ENCODE measurements around the gene SPATA2.

SPATA2 gene

DNA sequence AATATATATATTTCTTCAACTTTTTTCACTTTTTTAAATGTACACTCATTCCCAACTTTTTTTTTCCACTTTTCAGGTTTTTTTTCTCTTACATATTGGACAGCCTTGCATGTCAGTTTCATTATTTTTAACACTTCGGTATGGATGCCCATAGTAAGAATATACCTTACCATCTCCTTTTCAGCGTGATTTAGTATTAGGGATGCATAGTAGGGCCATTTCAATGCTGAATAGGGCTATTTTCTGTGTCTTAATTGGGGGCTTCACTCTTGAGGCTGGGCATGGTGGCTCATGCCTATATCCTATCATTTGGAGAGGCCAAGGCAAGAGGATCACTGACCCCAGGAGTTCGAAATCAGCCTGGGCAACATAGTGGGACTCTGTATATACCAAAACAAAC lies 27.6 kb upstream of the SPATA2 start:
- H3K36me3 ChIP-seq, result peaks cover 60% of the 10 kb centered on the region

DNA sequence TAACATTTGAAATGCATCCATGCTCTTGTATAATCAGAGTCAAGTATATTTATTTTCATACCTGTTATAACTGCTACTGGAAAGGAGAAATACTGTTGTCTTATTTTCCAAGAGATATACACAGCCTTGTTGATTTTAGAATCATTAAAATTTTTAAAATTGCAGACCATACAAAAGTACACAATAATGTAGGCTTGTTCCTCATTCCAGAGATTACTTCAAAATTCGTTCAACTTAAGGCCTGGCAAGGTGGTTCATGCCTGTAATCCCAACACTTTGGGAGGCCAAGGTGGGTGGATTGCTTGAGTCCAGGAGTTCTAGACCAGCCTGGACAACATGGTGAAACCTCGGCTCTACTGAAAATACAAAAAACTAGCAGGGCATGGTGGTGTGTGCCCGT lies 27.0 kb upstream of the SPATA2 start:
- H3K36me3 ChIP-seq, result peaks cover 56% of the 10 kb centered on the region
- no peak overlapping the region for H3K4me3 ChIP-seq (ENCODE audit: low read depth in 1 of 2, low read length in 1 of 2)
- no peak for TF ChIP-seq CTCF (IDR thresholded peaks at IDR 0.05)
- H3K4me1 ChIP-seq (ENCODE audit: control insufficient read depth in 1 of 2, insufficient read depth in 1 of 2, low read depth in 1 of 2, low read length in 1 of 2), result peaks cover 16 to 18% of the 10 kb centered on the region in 2 experiments
- H3K27me3 ChIP-seq, result no peaks in the 10 kb centered on the region
- no peak overlapping the region for H3K27ac ChIP-seq
- H3K9me3 ChIP-seq, result no peaks in the 10 kb centered on the region

More for the DNA sequence above, 27.6 kb upstream of the SPATA2 start:
- Histone ChIP-seq H3K4me1 (ENCODE audit: control insufficient read depth in 1 of 2, insufficient read depth in 1 of 2, low read depth in 1 of 2, low read length in 1 of 2) (peaks cover 9 to 12% of the 10 kb centered on the region in 2 experiments), H3K9me3 (no peaks in the 10 kb centered on the region), H3K27ac (no peak overlapping the region), H3K27me3 (no peaks in the 10 kb centered on the region), H3K4me3 (ENCODE audit: low read depth in 1 of 2, low read length in 1 of 2) (no peak overlapping the region)
- TF ChIP-seq CTCF (IDR thresholded peaks at IDR 0.05), result no peak

DNA sequence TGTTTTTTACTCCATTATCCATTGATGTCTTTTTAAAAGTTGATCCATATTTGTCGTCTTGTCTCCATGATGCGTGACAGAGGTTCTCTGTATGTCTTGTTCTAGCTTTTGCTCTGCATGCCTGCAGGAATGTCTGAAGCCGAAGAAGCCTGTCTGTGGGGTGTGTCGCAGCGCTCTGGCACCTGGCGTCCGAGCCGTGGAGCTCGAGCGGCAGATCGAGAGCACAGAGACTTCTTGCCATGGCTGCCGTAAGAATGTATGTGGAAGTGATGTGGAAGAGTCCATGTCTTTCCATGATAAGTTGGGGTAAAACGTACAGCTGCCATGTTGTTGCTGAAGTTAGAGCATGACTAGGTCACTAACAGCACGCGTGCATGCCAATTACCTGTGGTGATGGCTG lies 26.1 kb upstream of the SPATA2 start:
- no peaks in the 10 kb centered on the region for H3K9me3 ChIP-seq
- H3K4me1 ChIP-seq (ENCODE audit: control insufficient read depth in 1 of 2, insufficient read depth in 1 of 2, low read depth in 1 of 2, low read length in 1 of 2), result peaks cover 24 to 27% of the 10 kb centered on the region in 2 experiments
- no peak overlapping the region for H3K4me3 ChIP-seq (ENCODE audit: low read depth in 1 of 2, low read length in 1 of 2)
- no peak for TF ChIP-seq CTCF (IDR thresholded peaks at IDR 0.05)
- H3K27ac ChIP-seq, result no peak overlapping the region
- no peaks in the 10 kb centered on the region for H3K27me3 ChIP-seq
- peaks cover 47% of the 10 kb centered on the region for H3K36me3 ChIP-seq

DNA sequence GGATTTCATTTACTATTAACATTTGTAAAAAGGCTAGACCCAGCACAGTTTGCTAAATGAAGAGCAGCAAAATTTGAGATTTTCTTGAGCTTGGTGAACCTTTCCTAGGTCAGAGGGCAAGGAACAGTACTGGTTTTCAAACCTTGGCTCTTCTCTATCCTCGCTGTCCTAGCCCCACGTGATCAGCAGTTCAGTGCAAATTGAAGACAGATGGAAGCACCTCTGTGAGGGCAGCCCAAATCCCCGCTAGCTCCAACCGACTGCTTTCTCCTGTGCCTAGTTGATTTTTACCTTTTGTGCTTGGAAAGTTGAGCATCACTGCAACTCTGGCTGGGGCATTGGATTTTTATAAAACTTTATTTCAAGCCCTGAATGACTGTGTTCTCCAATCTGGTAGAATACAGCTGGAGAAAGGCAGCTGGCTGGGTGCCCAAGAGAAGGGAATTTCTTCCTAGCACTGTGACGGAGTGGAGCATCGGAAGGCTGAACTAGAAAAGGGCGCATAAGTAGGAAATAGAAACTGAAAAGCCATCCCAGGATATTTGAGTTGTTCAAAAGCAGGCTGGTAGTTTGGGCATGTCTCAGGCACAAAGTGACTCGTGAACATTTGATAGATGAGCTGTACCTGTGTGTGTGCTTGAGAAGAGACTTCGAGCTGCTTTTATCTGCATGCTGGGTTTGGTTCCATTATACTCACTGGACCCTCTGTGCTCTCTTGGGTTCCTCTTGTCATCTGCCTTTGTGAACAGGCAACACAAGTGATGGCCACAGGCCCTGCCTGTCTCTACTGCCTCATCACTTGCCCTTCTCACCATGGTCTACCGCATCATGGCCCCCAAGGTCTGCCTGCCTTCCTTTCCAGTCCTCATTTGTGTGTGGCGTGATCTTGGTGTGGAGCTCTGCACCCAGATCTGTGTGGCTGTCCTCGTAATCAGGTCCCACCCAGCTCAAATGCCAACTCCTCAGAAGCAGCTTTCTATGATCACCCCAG lies 23.1 kb upstream of the SPATA2 start:
- peak overlapping the region; percentile 93 for H3K27ac ChIP-seq
- peaks cover 41% of the 10 kb centered on the region in 2 experiments for H3K4me1 ChIP-seq (ENCODE audit: control insufficient read depth in 1 of 2, insufficient read depth in 1 of 2, low read depth in 1 of 2, low read length in 1 of 2)
- no peak for TF ChIP-seq CTCF (IDR thresholded peaks at IDR 0.05)
- no peaks in the 10 kb centered on the region for H3K27me3 ChIP-seq
- H3K4me3 ChIP-seq (ENCODE audit: low read depth in 1 of 2, low read length in 1 of 2), result peak overlapping the region in 1 of 2 experiments; percentile 85
- H3K9me3 ChIP-seq, result no peaks in the 10 kb centered on the region
- peaks cover 28% of the 10 kb centered on the region for H3K36me3 ChIP-seq

DNA sequence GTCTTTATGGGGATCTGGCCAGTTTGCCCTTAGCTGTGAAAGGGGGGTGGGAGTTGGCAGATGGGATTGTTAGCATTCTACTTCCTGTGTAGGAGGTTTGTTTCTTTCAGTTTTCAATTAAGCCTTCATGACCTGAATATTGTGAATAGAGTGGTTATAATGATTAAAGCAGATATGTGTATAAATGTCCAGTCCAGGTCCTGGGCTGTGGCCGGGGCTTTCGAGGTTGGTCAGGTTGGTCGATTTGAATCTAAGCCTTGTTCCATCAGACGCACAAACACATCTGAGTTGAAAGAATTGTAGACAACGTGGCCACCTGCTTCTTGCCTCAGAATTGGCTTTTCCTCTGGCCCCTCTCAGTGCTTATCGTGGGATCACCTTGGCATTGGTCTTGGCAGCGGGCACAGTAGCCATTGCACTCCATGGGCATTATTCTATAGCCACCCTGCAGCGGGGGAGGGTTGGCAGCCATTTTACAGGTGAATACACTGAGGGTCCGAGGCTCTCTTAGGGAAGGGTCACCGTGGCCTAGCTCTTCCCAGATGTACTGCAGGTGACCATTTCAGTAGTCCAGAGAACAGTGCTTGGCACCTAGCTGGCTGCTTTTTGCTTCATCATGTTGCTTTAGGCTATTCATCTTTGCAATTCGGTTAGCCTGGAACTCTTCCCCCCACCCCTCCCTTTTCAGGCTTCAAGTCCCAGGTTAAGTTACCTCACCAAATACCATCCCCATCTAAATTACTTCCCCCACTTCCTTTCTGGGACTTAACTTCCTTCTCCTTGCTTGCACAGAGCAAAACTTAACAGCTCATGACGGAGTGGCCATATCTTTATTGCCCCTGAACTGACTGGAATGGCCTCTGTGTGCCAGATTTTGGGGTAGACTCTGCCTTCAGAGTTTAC lies 21.9 kb upstream of the SPATA2 start:
- Histone ChIP-seq H3K9me3 (no peaks in the 10 kb centered on the region), H3K4me3 (ENCODE audit: low read depth in 1 of 2, low read length in 1 of 2) (peak overlapping the region; percentile 85 to 91), H3K27ac (peak overlapping the region; percentile 93), H3K27me3 (no peaks in the 10 kb centered on the region), H3K36me3 (peaks cover 18% of the 10 kb centered on the region), H3K4me1 (ENCODE audit: control insufficient read depth in 1 of 2, insufficient read depth in 1 of 2, low read depth in 1 of 2, low read length in 1 of 2) (peaks cover 41% of the 10 kb centered on the region in 2 experiments)
- TF ChIP-seq CTCF (IDR thresholded peaks at IDR 0.05), result no peak

Measured in neutrophil (primary cell).